HCT116 (cell line): ENCODE data around the gene KIN. TPM values are rescaled to one million over a fixed set of nuclear protein-coding genes. Genes with fewer than 3 reads are reported as not detected.

Experiments
- ATAC-seq: fragments of 200-7000 bp; cut with Tn5 transposase; 2 replicates; pipeline ENCODE4 v1.9.1; 2020; ENCODE audit warnings: mild to moderate bottlenecking, moderate library complexity
- BruUV-seq: library from RNA; stranded (reverse); fragments of 400-500 nt; replicated peaks from 2 replicates; lab custom pipeline; 2021; lab: Mats Ljungman, UMichigan
- CTCF ChIA-PET: fragments of 300-600 bp; sonication (Branson Sonifier 250); formaldehyde crosslinking; loops from one replicate; lab custom pipeline; 2021; ENCODE audit warnings: antibody characterized with exemption; lab: Charles Lee
- POLR2A ChIA-PET: fragments of 300-600, 350-600 bp; sonication (Branson Sonifier 250); formaldehyde crosslinking; loops from one replicate; lab custom pipeline; 2021; ENCODE audit warnings: antibody characterized with exemption; lab: Charles Lee
- RAD21 ChIA-PET, 2 experiments: fragments of 300-600 bp; sonication (Branson Sonifier 250); formaldehyde crosslinking; loops; one replicate each; lab custom pipeline; 2023; ENCODE audit warnings: low total read pairs in 2 of 2; ENCODE audit not compliant: uncharacterized antibody in 2 of 2, unreplicated experiment in 2 of 2, low non-redundant PET in 1 of 2; lab: Charles Lee
- DNase-seq: peaks from one replicate; pipeline ENCODE4 v3.0.0-alpha.2; 2010; ENCODE audit warnings: low read depth, low spot score
- H2AFZ ChIP-seq: fragments of 200-600 bp; shearing (Covaris generic), sonication (generic); 2 replicates; pipeline ENCODE4 v1.6.1; 2017; ENCODE audit warnings: low read depth, mixed run types, mixed read lengths, antibody characterized with exemption, low read length; ENCODE audit not compliant: poor library complexity, severe bottlenecking
- H3K27ac ChIP-seq: 2 replicates; pipeline ENCODE4 v1.5.1; 2012; ENCODE audit warnings: low read depth, low read length
- H3K27me3 ChIP-seq: fragments of 200-600 bp; sonication (generic); 2 replicates; pipeline ENCODE4 v1.6.1; 2016; ENCODE audit warnings: mixed run types, low read length, mixed read lengths; ENCODE audit not compliant: insufficient read depth
- H3K36me3 ChIP-seq, 2 experiments: fragments of 200-500 bp in 1 of 2; fragments of 200-600 bp in 1 of 2; sonication (Bioruptor generic) in 1 of 2; sonication (generic) in 1 of 2; 2 replicates each; pipeline versions ENCODE4 v1.5.1 to v1.6.1; 2014 to 2016; ENCODE audit warnings: low read length in 2 of 2, inconsistent platforms in 1 of 2, mixed read lengths in 1 of 2, mixed run types in 1 of 2; ENCODE audit not compliant: insufficient read depth in 2 of 2, control insufficient read depth in 1 of 2
- H3K4me1 ChIP-seq, 2 experiments: fragments of 200-600 bp in 1 of 2; sonication (generic) in 1 of 2; 2 replicates each; pipeline versions ENCODE4 v1.5.1 to v1.6.1; 2012 to 2017; ENCODE audit warnings: low read length in 2 of 2, inconsistent platforms in 1 of 2, mild to moderate bottlenecking in 1 of 2, mixed read lengths in 1 of 2, mixed run types in 1 of 2, moderate library complexity in 1 of 2; ENCODE audit not compliant: insufficient read depth in 2 of 2, control insufficient read depth in 1 of 2
- H3K4me2 ChIP-seq: fragments of 200-600 bp; sonication (generic); 2 replicates; pipeline ENCODE4 v1.6.1; 2017; ENCODE audit warnings: mixed run types, low read length, mixed read lengths
- H3K4me3 ChIP-seq, 2 experiments: fragments of 200-600 bp in 1 of 2; sonication (generic) in 1 of 2; replicated peaks in 1 of 2; 2 replicates each; pipeline ENCODE4 v1.5.1; 2011 to 2016; ENCODE audit warnings: low read length in 2 of 2, control low read depth in 1 of 2, low read depth in 1 of 2, mild to moderate bottlenecking in 1 of 2, mixed read lengths in 1 of 2, mixed run types in 1 of 2
- H3K79me2 ChIP-seq: fragments of 200-600 bp; sonication (generic); 2 replicates; pipeline ENCODE4 v1.6.1; 2017; ENCODE audit warnings: mild to moderate bottlenecking, mixed run types, low read length, moderate library complexity, mixed read lengths; ENCODE audit not compliant: insufficient read depth
- H3K9ac ChIP-seq: fragments of 200-600 bp; sonication (generic); 2 replicates; pipeline ENCODE4 v1.6.1; 2016; ENCODE audit warnings: low read length, mixed read lengths
- H3K9me2 ChIP-seq: fragments of 200-600 bp; sonication (generic), shearing (Covaris generic); 2 replicates; pipeline ENCODE4 v1.6.1; 2017; ENCODE audit warnings: mixed run types, mild to moderate bottlenecking, moderate library complexity; ENCODE audit not compliant: insufficient read depth
- H3K9me3 ChIP-seq, 2 experiments: fragments of 200-500 bp in 1 of 2; fragments of 200-600 bp in 1 of 2; sonication (Bioruptor generic) in 1 of 2; sonication (generic) in 1 of 2; 2 replicates each; pipeline ENCODE4 v1.6.1; 2014 to 2017; ENCODE audit warnings: low read length in 2 of 2, mixed read lengths in 2 of 2, inconsistent platforms in 1 of 2, low read depth in 1 of 2, mild to moderate bottlenecking in 1 of 2, mixed run types in 1 of 2, moderate library complexity in 1 of 2; ENCODE audit not compliant: control insufficient read depth in 1 of 2, insufficient read depth in 1 of 2
- H4K20me1 ChIP-seq: fragments of 200-600 bp; sonication (generic), shearing (Covaris generic); 2 replicates; pipeline ENCODE4 v1.6.1; 2017; ENCODE audit warnings: mixed run types, mild to moderate bottlenecking, moderate library complexity; ENCODE audit not compliant: insufficient read depth
- CBX3 ChIP-seq: IDR thresholded peaks from 2 replicates; pipeline ENCODE4 v1.6.1; 2012; ENCODE audit warnings: low read depth
- CTCF ChIP-seq, 3 experiments: fragments of 200-600 bp in 1 of 3; sonication (generic) in 1 of 3; IDR thresholded peaks in 2 of 3; conservative IDR thresholded peaks in 1 of 3; 2 replicates each; pipeline ENCODE4 v1.5.1; 2012 to 2017; ENCODE audit warnings: low read depth in 2 of 3, low read length in 2 of 3, antibody characterized with exemption in 1 of 3, borderline replicate concordance in 1 of 3, control low read depth in 1 of 3, mild to moderate bottlenecking in 1 of 3, mixed read lengths in 1 of 3, mixed run types in 1 of 3, moderate library complexity in 1 of 3; ENCODE audit not compliant: insufficient read depth in 1 of 3
- EGR1 ChIP-seq: IDR thresholded peaks from 2 replicates; pipeline ENCODE4 v1.6.1; 2012; ENCODE audit warnings: low read depth
- ELF1 ChIP-seq: IDR thresholded peaks from 2 replicates; pipeline ENCODE4 v1.6.1; 2012; ENCODE audit warnings: low read depth, borderline replicate concordance
- EZH2 ChIP-seq: fragments of 200-600 bp; sonication (generic); IDR thresholded peaks from 2 replicates; pipeline ENCODE4 v1.6.1; 2017; ENCODE audit warnings: antibody characterized with exemption, mixed run types
- EZH2phosphoT487 ChIP-seq: fragments of 200-600 bp; IDR thresholded peaks from 2 replicates; pipeline ENCODE4 v1.6.1; 2018; ENCODE audit warnings: antibody characterized with exemption, borderline replicate concordance
- FOSL1 ChIP-seq: IDR thresholded peaks from 2 replicates; pipeline ENCODE4 v1.6.1; 2012; ENCODE audit warnings: low read depth
- POLR2A ChIP-seq: IDR thresholded peaks from 2 replicates; pipeline ENCODE4 v1.7.0; 2011; ENCODE audit warnings: borderline replicate concordance; ENCODE audit not compliant: insufficient read depth, insufficient read length; ENCODE audit errors: extremely low read depth
- RAD21 ChIP-seq: IDR thresholded peaks from 2 replicates; pipeline ENCODE4 v1.6.1; 2012; ENCODE audit warnings: low read depth, mild to moderate bottlenecking
- SIN3A ChIP-seq: IDR thresholded peaks from 2 replicates; pipeline ENCODE4 v1.6.1; 2012; ENCODE audit warnings: low read depth
- SRF ChIP-seq: IDR thresholded peaks from 2 replicates; pipeline ENCODE4 v1.6.1; 2012; ENCODE audit warnings: low read depth
- TCF7L2 ChIP-seq: IDR thresholded peaks from 2 replicates; pipeline ENCODE4 v1.7.0; 2011; ENCODE audit warnings: borderline replicate concordance, inconsistent platforms; ENCODE audit not compliant: insufficient read depth, insufficient read length; ENCODE audit errors: extremely low read depth
- ZBTB33 ChIP-seq: IDR thresholded peaks from 2 replicates; pipeline ENCODE4 v1.6.1; 2011; ENCODE audit warnings: mild to moderate bottlenecking, low read length, moderate library complexity; ENCODE audit not compliant: insufficient replicate concordance; ENCODE audit errors: extremely low read depth
- ZFX ChIP-seq: fragments of 450-650 bp; IDR thresholded peaks from 2 replicates; pipeline ENCODE4 v1.6.1; 2017
- ZNF274 ChIP-seq: fragments of 200-500 bp; sonication (Bioruptor generic); IDR thresholded peaks from 2 replicates; pipeline ENCODE4 v1.6.1; 2014; ENCODE audit warnings: mild to moderate bottlenecking, low read depth, low read length, inconsistent platforms
- intact Hi-C: fragments of 100-400 bp; cut with micrococcal nuclease; formaldehyde crosslinking; loops from 2 replicates; pipeline ENCODE4 v1.10.0; 2022
- total RNA-seq: library from RNA; stranded (reverse); gene quantifications from one replicate; pipeline ENCODE4 v1.2.1, GENCODE V29; 2021; ENCODE audit not compliant: unreplicated experiment
- TF ChIP-seq, protein P1 (sequence below): IDR thresholded peaks from 2 replicates; pipeline ENCODE4 v1.6.1; 2012

The KIN gene
- total RNA-seq, 1 experiment from 2014 or later = 13.6 TPM

DNA sequence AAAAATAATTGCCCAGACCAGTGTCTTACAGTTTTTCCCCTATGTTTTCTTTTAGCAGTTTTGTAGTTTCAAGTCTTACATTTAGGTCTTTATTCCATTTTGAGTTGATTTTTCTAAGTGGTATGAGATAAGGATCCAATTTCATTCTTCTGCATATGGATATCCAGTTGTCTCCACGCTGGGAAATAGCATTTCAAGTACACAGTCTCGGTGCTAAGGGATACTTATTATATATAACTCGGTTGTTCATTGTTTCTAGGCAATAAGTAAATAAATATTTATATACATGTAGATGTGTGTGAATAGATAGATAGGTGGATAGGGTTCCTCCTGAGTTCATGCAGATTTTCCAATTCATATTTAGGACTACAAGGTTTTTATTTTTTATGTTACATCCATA lies 46.5 kb upstream of the KIN start:
- no peak overlapping the region for H2AFZ ChIP-seq
- peaks cover 22% of the 10 kb centered on the region for H3K79me2 ChIP-seq
- H3K4me3 ChIP-seq = no peak overlapping the region
- H3K4me1 ChIP-seq = no peaks in the 10 kb centered on the region
- no peak overlapping the region for H3K9ac ChIP-seq
- DNase-seq = no peak
- ChIA-PET POLR2A (no interaction called here), RAD21 (no interaction called here), CTCF (no interaction called here)
- TF ChIP-seq POLR2A (no peak), CBX3 (no peak), ZFX (no peak), ZNF274 (no peak), ZBTB33 (no peak), CTCF (IDR thresholded peaks at IDR 0.05 in 2 of 3, conservative IDR thresholded peaks at IDR 0.05 in 1 of 3; ENCODE audit: borderline replicate concordance in 1 of 3, insufficient read depth in 1 of 3, low read depth in 2 of 3, low read length in 2 of 3) (no peak), EGR1 (no peak), RAD21 (no peak), FOSL1 (no peak), EZH2phosphoT487 (no peak), ELF1 (no peak), EZH2 (no peak), TCF7L2 (no peak), SRF (no peak), SIN3A (no peak)
- TF ChIP-seq, protein P1, sequence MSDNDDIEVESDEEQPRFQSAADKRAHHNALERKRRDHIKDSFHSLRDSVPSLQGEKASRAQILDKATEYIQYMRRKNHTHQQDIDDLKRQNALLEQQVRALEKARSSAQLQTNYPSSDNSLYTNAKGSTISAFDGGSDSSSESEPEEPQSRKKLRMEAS = no peak
- H3K9me3 ChIP-seq = no peaks in the 10 kb centered on the region
- no peaks in the 10 kb centered on the region for H3K27me3 ChIP-seq
- no peak for ATAC-seq
- H3K36me3 ChIP-seq = no peaks in the 10 kb centered on the region
- no peaks in the 10 kb centered on the region for H4K20me1 ChIP-seq
- no peak overlapping the region for H3K4me2 ChIP-seq
- no peaks in the 10 kb centered on the region for H3K9me2 ChIP-seq
- no TSS peak for BruUV-seq
- H3K27ac ChIP-seq = no peak overlapping the region
- intact Hi-C loops = no loop called here
